HG02678 (cell line): ENCODE results near the gene AP3B2.
A peak's percentile ranks its signal among the peaks of the same experiment; 100 is the strongest.

ENCODE experiments used
- ATAC-seq: cut with Tn5 transposase; IDR thresholded peaks from one replicate; pipeline ENCODE4 v1.9.1; 2021; ENCODE audit warnings: mild to moderate bottlenecking, moderate library complexity; ENCODE audit not compliant: unreplicated experiment

The AP3B2 gene

GRCh38 chr15:82697735-82698407 is 11.8 kb downstream of the AP3B2 start:
- no peak for ATAC-seq

- ATAC-seq: no peak
Measured at GRCh38 chr15:82692171-82692570, 17.5 kb downstream of the AP3B2 start.

GRCh38 chr15:82689147-82689546 is 20.5 kb downstream of the AP3B2 start:
- no peak for ATAC-seq

- no peak for ATAC-seq
Measured at GRCh38 chr15:82688691-82689090, 21.0 kb downstream of the AP3B2 start.

GRCh38 chr15:82681371-82681770 is 28.3 kb downstream of the AP3B2 start:
- no peak for ATAC-seq

- ATAC-seq: peak; percentile 73
Measured at GRCh38 chr15:82680200-82681102, 29.2 kb downstream of the AP3B2 start.

GRCh38 chr15:82679626-82680199 is 30.0 kb downstream of the AP3B2 start:
- ATAC-seq: no peak

- no peak for ATAC-seq
Measured at GRCh38 chr15:82677720-82678323, 31.9 kb downstream of the AP3B2 start.

- no peak for ATAC-seq
Measured at GRCh38 chr15:82674873-82675272, 34.8 kb downstream of the AP3B2 start.

GRCh38 chr15:82670699-82671098 is 39.0 kb downstream of the AP3B2 start:
- ATAC-seq: no peak

- no peak for ATAC-seq
Measured at GRCh38 chr15:82666606-82667005, 43.1 kb downstream of the AP3B2 start.

GRCh38 chr15:82664021-82664420 is 45.7 kb downstream of the AP3B2 start:
- ATAC-seq: no peak

GRCh38 chr15:82663186-82663600 is 46.5 kb downstream of the AP3B2 start:
- no peak for ATAC-seq

- ATAC-seq: no peak
Measured at GRCh38 chr15:82662641-82663040, 47.0 kb downstream of the AP3B2 start.

GRCh38 chr15:82660378-82660777 is 49.3 kb downstream of the AP3B2 start:
- no peak for ATAC-seq

- ATAC-seq: no peak
Measured at GRCh38 chr15:82656641-82657266, 52.9 kb downstream of the AP3B2 start.

GRCh38 chr15:82655606-82656005 is 54.1 kb downstream of the AP3B2 start:
- no peak for ATAC-seq

GRCh38 chr15:82653483-82654168 is 56.0 kb downstream of the AP3B2 start:
- no peak for ATAC-seq

GRCh38 chr15:82651708-82652107 is 58.0 kb downstream of the AP3B2 start:
- no peak for ATAC-seq

GRCh38 chr15:82650046-82650670 is 59.5 kb downstream of the AP3B2 start:
- no peak for ATAC-seq
